ENCODE measurements around the gene FREM1.

GRCh38 chr9:14770592-14770991 is 139.6 kb downstream of the FREM1 start:
- no peak for TF ChIP-seq CTCF (IDR thresholded peaks at IDR 0.05)
- TF ChIP-seq POLR2A (IDR thresholded peaks at IDR 0.05): no peak

Data from adrenal gland (tissue), 5 donors.